Activated T-cell treated with anti-CD3 and anti-CD28 coated beads, Interleukin-2, amount 50 U/mL, for 48 hours (primary cell): ENCODE data around the gene MRPL19.

Experiments used
- DNase-seq, 2 experiments: peaks; one replicate each; pipeline ENCODE4 v3.0.0-alpha.2; 2020

MRPL19 gene

GRCh38 chr2:75646583-75647425 is at the start of gene MRPL19:
TSS of gene MRPL19 (plus strand) at chr2:75646783. CDS start at chr2:75646808, 25 bp downstream.
- DNase-seq = peak; percentile 78 to 83

GRCh38 chr2:75596784-75597183 is 49.8 kb upstream of the MRPL19 start:
- DNase-seq = no peak

GRCh38 chr2:75597949-75598348 is 48.6 kb upstream of the MRPL19 start:
- DNase-seq = no peak

- no peak for DNase-seq
Measured at GRCh38 chr2:75598589-75599155, 47.9 kb upstream of the MRPL19 start.

DNA sequence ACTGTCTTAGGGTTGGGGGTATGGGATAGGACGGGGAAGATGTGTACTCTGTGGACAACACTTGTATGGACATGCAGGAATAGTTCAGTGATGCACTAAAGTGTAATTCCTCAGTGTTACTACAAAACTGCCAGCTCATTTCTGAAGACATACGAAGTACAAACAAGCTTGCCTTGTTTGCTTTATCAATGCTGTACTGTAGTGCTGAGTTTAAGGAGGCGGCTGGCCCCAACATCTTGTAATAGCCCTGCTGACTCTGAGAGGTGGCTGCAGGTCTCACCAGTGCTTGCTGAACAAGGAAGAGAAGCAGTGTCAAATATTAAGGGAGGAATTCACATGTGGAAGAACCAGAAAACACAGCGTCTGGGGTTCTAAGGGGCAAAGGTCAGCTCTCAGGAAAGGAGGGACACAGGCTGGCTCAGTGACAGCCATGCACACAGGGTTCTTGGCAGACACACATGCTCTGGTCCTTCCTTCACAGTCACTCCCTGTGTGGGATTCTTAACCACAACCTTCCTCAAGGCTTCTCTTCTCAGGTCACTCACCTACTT is 46.0 kb upstream of the MRPL19 start:
- no peak for DNase-seq

- no peak for DNase-seq
Measured at GRCh38 chr2:75602724-75603342, 43.8 kb upstream of the MRPL19 start.

DNA sequence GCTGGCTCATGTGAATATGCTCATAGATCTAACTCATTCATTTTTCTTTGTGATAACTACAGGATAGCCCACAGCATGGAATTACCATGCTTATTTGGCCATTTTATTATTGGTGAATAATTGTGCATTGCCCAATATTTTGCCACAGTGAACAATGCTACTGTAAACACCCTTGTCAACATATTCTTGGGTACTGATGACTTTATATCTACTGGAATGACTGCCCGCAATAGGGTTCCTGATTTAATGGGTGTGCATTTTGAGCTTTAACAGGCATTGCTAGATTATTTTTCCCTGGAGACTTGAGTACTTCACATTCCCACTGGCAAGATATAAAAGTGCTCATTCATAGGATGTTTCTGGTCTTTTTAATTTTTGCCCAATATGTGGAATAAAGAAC is 43.1 kb upstream of the MRPL19 start:
- DNase-seq = no peak

DNA sequence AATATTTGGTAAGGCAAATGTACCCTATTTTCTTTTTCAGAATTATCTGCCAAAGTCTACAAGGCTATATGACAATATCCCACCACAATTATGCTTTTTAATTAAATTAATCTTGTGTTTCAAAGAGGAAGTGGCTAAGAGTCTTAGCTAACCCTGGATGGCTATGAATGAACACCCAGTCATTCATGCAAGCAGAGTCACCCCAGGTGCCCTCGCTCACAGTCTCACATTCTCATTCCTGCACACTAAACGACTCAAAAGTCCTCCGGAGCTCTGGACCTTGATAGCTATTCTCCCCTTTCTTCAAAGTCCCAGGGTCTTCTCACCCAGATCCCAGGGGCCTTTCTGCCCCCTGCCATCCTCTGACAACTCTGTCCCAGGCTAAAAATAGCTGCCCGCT is 42.1 kb upstream of the MRPL19 start:
- DNase-seq = no peak

DNA sequence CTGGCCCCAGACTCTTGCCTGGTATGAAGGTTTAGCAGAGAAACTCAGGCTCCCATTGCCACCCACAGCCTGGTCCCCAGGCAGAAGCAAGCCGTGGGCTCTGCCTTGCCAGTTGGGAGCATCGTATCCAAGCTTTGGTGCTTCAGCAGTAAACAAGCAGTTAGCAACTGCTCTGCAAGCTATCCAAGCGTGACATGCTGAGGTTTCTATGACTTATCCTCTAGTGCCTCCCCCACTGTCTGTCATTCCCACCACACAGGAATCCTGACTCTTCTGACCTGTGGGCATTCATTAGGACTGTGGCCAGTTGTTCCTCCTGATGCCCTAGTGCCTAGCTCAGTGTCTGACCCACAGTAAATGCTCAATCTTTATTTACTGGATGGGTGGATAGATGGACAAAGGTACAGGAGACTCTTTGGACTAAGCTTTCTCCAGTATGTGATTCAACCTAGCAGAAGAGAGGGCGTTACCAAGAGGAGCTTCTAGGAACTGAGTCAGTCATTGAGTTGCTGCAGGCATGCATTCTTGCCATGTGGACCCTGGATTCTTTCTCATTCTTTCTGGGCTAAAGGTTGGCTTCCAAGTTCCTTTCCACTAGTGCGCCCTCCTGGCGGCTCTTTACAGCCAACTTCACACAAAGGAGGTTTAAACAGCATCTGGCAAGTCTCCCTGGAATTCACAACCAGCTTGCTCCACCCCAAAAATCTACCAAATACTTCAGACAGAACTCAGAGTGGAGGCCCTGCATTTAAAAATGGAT is 40.6 kb upstream of the MRPL19 start:
- DNase-seq = no peak

- DNase-seq = no peak
Measured at GRCh38 chr2:75606761-75607399, 39.7 kb upstream of the MRPL19 start.

GRCh38 chr2:75607400-75607798 is 39.2 kb upstream of the MRPL19 start:
- no peak for DNase-seq

DNA sequence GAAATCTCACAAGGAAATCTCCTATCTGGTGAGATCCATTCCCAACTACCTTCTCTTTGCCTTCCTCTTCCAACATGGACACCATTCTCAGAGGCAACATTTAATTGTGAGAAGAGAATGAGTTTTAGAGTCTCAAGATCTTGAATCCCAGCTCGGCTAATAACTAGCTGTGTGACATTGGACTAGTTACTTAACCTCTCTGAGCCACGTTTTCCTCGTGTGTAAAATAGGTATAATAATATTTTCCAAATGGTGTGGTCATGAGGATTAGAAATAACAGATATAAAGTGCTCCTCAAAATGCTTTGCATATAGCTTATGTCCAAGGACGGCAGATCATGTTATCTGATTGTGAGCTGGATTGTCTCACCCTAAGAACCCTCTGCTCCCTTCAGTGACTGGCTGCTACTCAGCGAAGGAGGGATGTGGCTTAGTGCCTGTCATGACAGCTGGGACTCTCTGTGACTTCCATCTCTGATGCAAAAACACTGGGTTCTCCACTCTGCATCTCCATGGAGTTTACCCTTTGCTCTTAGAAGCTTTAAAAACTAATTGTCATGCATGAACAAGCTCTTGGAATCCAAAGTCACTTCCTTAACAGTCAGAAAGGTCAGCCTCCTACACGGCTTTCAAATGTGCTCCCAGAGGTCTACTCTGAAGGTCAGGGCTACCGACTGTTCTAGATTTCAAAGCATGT is 38.4 kb upstream of the MRPL19 start:
- DNase-seq = no peak

DNA sequence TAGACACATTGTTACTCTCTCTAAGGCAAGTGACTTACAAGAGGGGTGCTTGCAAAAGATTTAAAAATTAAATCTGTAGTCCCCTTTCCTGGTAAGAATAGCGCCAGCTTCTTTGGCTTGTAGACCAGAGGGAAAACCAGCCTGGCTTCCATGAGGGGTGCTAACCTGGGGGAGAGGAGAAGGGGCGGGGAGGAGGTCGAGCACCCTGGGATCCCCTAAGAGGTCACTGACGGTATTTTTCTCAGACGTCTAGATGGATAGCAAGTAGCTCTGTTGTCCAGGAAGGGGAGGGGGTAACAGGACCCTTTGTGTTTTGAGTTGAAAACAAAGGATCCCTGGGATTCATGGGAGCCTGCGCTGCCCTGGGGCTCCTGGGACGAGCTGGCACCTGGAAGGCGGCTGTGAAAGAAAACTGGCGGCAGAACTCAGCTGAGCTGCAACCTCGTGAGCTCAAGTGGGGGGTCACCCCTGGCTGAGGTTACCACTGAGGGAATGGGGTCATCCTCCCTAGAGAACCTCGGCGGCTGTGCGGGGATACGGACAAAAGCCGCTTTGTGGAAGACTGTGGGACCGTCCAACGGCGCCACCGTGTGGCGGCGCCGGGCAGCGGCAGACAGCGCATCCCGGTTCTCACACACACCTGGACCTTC is 37.8 kb upstream of the MRPL19 start:
- peak; percentile 69 to 74 for DNase-seq

DNA sequence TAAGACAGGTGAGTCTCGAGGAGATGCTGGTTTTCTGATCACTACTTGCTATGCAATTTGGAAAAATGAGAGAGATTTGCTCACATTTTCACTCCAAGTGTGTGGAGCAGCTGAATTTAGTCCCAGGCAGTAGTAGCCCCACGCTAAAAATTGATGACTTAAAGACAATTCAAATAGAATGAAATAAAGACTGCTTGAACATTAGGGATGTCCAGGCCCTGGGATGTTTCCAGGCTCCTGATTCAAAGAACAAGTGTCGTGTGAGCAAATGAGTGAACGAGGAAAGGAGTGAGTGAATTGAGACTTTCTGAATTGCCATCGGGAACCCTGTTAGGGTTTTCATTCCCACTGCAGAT is 37.3 kb upstream of the MRPL19 start:
- DNase-seq = no peak

DNA sequence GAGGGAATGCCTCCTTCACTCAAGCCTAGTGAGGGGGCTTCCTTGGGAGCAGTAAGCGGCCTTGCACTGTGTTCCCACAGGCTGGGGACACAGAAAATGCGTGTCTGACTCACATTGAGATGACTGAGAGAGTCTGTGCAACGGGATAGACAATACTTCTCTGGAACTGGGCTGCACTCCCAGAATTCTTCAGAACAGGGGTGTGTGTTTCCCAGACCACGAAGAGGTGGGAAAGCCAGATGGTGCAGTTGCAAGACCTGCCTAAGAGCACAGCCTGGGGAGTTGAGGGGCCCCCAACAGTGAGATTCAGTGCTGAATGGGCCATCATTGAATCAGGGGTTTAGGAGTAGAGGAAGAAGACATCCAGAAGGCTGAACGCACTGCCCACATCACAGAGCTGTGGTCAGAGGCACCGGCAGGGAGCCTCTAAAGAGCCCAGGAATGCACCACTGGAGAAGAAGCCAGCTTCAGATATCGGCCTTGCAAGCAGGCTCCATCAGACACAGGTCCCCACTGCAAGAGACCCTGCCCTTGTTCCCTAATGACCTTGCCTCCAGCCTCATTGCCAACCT is 36.6 kb upstream of the MRPL19 start:
- DNase-seq = no peak

DNA sequence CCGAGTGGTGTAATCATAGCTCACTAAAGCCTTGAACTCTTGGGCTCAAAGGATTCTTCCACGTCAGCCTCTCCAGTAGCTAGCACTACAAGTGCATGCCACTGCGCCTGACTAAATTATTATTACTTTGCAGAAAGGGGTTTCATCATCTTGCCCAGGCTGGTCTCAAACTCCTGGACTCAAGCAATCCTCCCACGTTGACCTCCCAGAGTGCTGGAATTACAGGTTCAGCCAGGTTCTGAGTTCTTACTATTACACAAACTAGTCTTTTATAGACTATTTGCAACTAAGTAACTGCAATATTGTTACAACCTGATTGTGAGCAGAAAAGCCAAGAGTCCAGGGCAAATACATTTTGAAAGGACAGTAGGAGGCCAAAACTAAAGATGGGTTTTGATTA is 35.9 kb upstream of the MRPL19 start:
- DNase-seq = no peak

DNA sequence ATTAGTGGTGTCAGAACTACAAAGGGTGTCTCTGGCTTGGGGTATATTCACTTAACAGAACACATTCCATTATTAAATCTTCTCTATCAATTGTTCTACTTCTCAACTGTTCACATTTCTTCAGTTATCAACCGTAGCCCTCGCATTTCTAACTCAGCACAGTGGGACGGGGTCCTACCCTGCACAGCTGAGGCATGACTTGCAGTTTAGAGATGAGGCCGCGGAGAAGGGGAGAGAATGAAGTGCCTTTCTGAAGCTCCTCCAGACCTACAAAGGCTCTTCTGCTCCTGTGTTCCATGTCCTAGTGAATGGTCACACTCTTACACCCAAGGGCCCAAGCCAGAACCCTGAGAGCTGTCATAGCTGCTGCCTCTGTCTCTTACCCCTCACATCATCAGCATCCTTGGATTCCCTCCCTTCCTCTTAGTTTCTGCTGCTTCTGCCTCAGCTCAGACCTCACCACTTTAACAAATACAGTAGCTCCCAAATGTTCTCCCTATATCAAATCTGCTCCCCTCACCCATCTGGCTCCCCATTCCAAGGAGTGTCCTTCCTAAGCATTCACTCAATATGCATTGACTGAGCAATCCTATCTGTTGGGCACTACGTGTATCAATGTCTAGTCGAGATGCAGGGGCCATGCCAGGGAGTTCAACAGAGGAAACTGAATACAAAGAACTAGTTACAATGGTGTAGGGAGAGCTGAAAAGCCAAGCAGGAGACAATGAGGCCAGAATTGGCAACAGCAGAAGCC is 34.3 kb upstream of the MRPL19 start:
- DNase-seq = no peak

DNA sequence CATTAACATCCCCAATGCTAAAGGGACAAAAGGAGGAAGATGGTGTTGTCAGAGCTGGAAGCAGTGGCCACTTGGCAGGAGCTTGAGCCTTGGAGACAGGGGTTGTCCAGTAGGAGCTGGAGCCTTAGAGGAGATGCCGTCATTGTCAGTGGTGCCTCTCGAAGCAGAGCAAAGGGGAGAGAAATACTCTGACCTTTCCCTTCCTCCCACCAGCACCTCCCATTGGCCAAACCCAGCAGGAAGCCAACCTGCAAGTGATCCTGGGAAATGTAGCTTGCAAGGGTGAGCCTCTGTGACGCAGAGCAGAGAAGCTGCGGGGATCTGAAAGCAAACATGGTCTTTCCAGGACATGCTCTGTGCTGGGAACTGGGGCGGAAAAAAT is 33.7 kb upstream of the MRPL19 start:
- no peak for DNase-seq

DNA sequence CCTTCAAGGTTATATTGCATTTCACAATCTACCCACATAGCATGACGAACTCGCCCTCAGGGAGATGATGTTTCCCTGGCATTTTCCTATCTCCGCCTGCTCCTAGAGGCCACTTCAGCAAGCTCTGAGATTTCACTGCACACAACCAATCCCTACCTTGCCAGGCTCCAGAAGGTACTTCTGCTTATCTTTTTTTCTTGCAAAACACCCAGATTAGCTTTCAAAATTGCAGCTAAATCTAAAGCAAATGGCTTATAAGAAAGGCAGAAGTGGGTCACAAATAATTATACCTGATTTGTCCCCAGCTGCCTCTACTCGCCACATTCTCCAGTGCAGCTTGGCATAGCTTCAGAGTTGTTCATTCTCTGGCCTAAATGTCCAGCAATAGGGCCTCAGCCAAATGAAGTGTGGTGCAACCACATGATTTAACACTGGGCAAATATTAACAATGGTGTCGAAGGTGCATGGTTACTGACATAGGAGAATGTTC is 32.4 kb upstream of the MRPL19 start:
- no peak for DNase-seq

- no peak for DNase-seq
Measured at GRCh38 chr2:75616406-75616805, 30.2 kb upstream of the MRPL19 start.
